ENCODE data around the gene CASP8AP2.
"Not testable (repeated sequence)": the region's sequence is repeated elsewhere in the genome, so short reads cannot be mapped to it uniquely, and the experiment has no call there.

CASP8AP2 gene

DNA sequence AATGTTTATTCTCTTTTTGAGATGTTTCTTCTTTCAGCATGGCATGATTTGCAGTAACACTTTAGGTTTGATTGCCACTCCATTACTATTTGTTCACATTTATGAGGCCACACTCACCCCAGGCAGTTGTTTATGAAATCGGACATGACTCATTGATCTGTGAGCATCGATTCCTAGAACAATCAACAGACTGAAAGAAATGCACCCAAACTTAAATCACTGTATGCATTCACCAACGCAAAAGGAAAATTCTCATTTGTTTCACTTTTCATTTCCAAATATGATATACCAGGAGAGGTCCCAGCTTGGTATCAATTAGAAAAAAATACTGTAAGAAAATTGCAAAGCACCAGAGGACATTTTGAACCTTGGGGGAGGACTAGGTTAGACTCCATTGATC, 59.2 kb downstream of the CASP8AP2 start:
- DNase-seq (ENCODE audit: low spot score), result no peak

GRCh38 chr6:89890845-89891528, 61.3 kb downstream of the CASP8AP2 start:
- DNase-seq (ENCODE audit: low spot score), result not testable (repeated sequence)

DNA sequence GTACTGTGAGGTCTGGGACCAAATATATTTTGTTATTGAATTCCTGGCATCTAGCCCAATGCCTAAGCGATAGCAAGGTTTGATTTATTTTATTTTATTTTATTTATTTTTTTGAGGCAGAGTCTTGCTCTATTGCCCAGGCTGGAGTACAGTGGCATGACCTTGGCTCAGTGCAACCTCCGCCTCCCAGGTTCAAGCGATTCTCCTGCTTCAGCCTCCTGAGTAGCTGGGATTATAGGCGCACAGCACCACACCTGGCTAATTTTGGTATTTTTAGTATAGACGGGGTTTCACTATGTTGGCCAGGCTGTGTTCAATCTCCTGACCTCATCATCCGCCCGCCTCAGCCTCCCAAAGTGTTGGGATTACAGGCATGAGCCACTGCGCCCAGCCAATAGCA, 62.9 kb downstream of the CASP8AP2 start:
- not testable (repeated sequence) for DNase-seq (ENCODE audit: low spot score)

DNA sequence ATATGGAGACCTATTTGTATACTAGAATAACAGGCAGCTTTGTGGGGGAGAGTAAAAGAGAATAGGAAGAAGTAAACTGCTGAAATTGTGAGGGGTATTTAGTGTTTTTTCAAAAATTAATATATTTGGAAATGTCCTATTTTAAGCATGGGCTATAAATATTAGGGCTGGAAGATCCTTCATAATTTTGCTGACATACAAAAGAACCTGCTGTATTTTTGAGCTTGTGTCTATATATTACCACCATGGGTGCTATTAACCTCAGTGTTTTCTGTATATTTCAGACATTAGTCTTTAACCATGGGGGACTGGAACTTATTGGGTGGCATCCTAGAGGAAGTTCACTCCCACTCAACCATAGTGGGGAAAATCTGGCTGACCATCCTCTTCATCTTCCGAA, 64.5 kb downstream of the CASP8AP2 start, which contains the start of gene GJA10:
TSS of gene GJA10 (plus strand) at position 301 of the 400 bp plus-strand sequence. CDS start at position 301, 0 bp downstream.
- no peak for DNase-seq (ENCODE audit: low spot score)

- DNase-seq (ENCODE audit: low spot score), result peak; percentile 30
Observed at GRCh38 chr6:89895276-89895874, 65.7 kb downstream of the CASP8AP2 start.

GRCh38 chr6:89910001-89910901, 80.6 kb downstream of the CASP8AP2 start:
- not testable (repeated sequence) for DNase-seq (ENCODE audit: low spot score)

- peak; percentile 72 for DNase-seq (ENCODE audit: low spot score)
Observed at GRCh38 chr6:89910902-89911240, 81.2 kb downstream of the CASP8AP2 start.

GRCh38 chr6:89916136-89916920, 86.6 kb downstream of the CASP8AP2 start:
- no peak for DNase-seq (ENCODE audit: low spot score)

DNA sequence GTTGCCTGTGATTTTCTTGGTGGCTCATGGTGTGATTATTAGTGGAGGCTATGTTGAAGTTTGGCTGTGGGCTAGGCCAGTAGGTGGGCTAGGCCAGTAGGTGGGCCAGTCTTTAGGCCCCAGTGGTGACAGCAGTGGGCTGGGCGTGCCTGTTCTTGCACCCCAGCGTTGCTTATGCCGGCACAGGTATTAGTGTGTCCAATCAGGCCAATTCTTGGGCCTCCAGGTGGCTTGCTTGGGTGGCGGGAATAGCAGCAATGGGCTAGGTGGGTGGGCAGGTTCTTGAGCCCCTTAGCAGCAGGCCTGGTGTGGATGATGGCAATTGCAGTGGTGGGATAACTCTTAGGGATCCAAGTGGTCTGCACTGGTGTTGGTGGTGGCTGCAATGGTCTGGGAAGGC, 87.5 kb downstream of the CASP8AP2 start:
- DNase-seq (ENCODE audit: low spot score), result no peak

DNA sequence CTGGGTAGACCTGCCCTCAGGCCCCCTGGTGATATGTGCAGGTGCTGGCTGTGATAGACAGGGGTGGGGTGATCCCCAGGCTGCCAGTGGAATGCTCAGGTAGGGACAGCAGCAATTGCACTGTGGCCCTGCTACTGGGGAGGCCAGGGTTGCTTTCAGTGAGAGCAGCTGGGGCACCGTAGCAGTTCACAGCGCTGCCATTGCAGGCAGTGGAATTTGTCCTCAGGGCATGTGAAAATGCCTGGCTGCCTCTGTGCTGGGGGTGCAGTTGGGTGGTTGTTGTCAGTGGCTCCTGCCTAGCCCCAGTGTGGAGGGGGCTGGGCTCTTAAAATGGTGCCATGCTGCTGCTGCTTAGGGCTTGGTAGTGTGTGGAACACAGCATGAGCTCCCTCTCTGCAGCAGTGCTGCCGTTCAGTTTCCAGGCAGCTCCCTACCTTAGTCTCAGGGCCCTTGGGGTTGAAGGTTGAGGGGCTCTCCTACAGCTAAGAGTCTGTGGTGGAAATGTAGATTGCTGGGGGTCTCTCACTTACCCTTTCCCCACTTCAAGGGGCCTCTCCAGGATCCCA, 88.2 kb downstream of the CASP8AP2 start:
- DNase-seq (ENCODE audit: low spot score), result no peak

Measured in COLO829 (cell line).